K562 (cell line): Measurements from ENCODE around the gene MAPRE2. TPM values are rescaled to one million over a fixed set of nuclear protein-coding genes. Genes with fewer than 3 reads are reported as not detected.

Source experiments
- ATAC-seq: fragments of 200-7000 bp; cut with Tn5 transposase; 3 replicates; pipeline ENCODE4 v1.9.1; 2020; ENCODE audit warnings: moderate library complexity
- BruUV-seq: library from RNA; stranded (reverse); fragments of 400-500 nt; replicated peaks from 2 replicates; lab custom pipeline; 2021; lab: Mats Ljungman, UMichigan
- CTCF ChIA-PET: fragments of 300-600 bp; formaldehyde crosslinking; extraction: SDS; loops from one replicate; lab custom pipeline; 2021; ENCODE audit warnings: low intra/inter-chr PET ratio; lab: Yijun Ruan, JAX
- POLR2A ChIA-PET: fragments of 300-600, 350-650 bp; sonication (Branson Sonifier 250); formaldehyde crosslinking; extraction: SDS; loops from one replicate; lab custom pipeline; 2021; ENCODE audit warnings: antibody characterized with exemption, inconsistent platforms; lab: Yijun Ruan, JAX
- DNase-seq, 4 experiments: peaks; one replicate each; pipeline versions ENCODE4 v3.0.0 to v3.0.0-alpha.2; 2011 to 2018; ENCODE audit warnings: low spot score in 3 of 4, mixed read lengths in 3 of 4; ENCODE audit errors: extremely low read depth in 1 of 4
- FAIRE-seq: peaks from 2 replicates; lab custom pipeline; 2011; peaks lifted over from hg19 to GRCh38; lab: Jason Lieb, UNC
- H2AFZ ChIP-seq: 2 replicates; pipeline ENCODE4 v1.6.0; 2011; ENCODE audit warnings: low read depth, low read length, control low read depth, inconsistent platforms
- H3K27ac ChIP-seq: fragments of 200-600 bp; 3 replicates; pipeline ENCODE4 v1.8.0; 2011; ENCODE audit warnings: low read depth, mild to moderate bottlenecking, control low read depth, inconsistent platforms, low read length, moderate library complexity, mixed read lengths; ENCODE audit errors: extremely low read depth
- H3K27me3 ChIP-seq, 2 experiments: fragments of 300-600 bp in 1 of 2; 2 replicates in 1 of 2; 3 replicates in 1 of 2; pipeline versions ENCODE4 v1.6.0 to v1.8.0; 2011; ENCODE audit warnings: inconsistent platforms in 2 of 2, low read length in 2 of 2, mild to moderate bottlenecking in 1 of 2, mixed read lengths in 1 of 2, moderate library complexity in 1 of 2; ENCODE audit not compliant: control insufficient read depth in 2 of 2, insufficient read depth in 2 of 2
- H3K36me3 ChIP-seq: fragments of 300-600 bp; 3 replicates; pipeline ENCODE4 v1.8.0; 2011; ENCODE audit warnings: mild to moderate bottlenecking, low read length, inconsistent platforms; ENCODE audit not compliant: control insufficient read depth, insufficient read depth
- H3K4me1 ChIP-seq, 2 experiments: fragments of 200-600 bp in 1 of 2; replicated peaks in 1 of 2; 2 replicates in 1 of 2; 3 replicates in 1 of 2; pipeline versions ENCODE4 v1.5.1 to v1.8.0; 2011; ENCODE audit warnings: inconsistent platforms in 2 of 2, low read length in 2 of 2, mild to moderate bottlenecking in 1 of 2, mixed read lengths in 1 of 2, moderate library complexity in 1 of 2; ENCODE audit not compliant: control insufficient read depth in 2 of 2, insufficient read depth in 2 of 2
- H3K4me2 ChIP-seq: 2 replicates; pipeline ENCODE4 v1.6.1; 2011; ENCODE audit warnings: low read length, control low read depth, inconsistent platforms, mixed read lengths; ENCODE audit not compliant: insufficient read depth
- H3K4me3 ChIP-seq: fragments of 200-600 bp; sonication (generic), shearing (Covaris generic); 2 replicates; pipeline ENCODE4 v1.5.1; 2016; ENCODE audit warnings: control low read depth, inconsistent platforms
- H3K79me2 ChIP-seq: fragments of 200-600 bp; 3 replicates; pipeline ENCODE4 v1.8.0; 2011; ENCODE audit warnings: low read length, inconsistent platforms; ENCODE audit not compliant: control insufficient read depth, insufficient read depth
- H3K9ac ChIP-seq, 2 experiments: 2 replicates each; pipeline versions ENCODE4 v1.6.0 to v1.6.1; 2011; ENCODE audit warnings: low read depth in 2 of 2, low read length in 2 of 2, control low read depth in 1 of 2, inconsistent platforms in 1 of 2, mild to moderate bottlenecking in 1 of 2, mixed read lengths in 1 of 2; ENCODE audit not compliant: insufficient read depth in 1 of 2
- H3K9me1 ChIP-seq: one replicate; pipeline ENCODE4 v1.6.0; 2011; ENCODE audit warnings: inconsistent platforms, mild to moderate bottlenecking, low read length, moderate library complexity; ENCODE audit not compliant: control insufficient read depth, insufficient read depth
- H3K9me3 ChIP-seq: replicated peaks from 2 replicates; pipeline ENCODE4 v1.5.1; 2011; ENCODE audit warnings: low read depth, low read length, inconsistent platforms; ENCODE audit not compliant: control insufficient read depth, insufficient read depth
- H4K20me1 ChIP-seq: replicated peaks from 2 replicates; pipeline ENCODE4 v1.6.1; 2011; ENCODE audit warnings: low read length, inconsistent platforms, mixed read lengths; ENCODE audit not compliant: control insufficient read depth, insufficient read depth
- AFF4 ChIP-seq: sonication (generic); formaldehyde crosslinking; IDR thresholded peaks from 2 replicates; pipeline ENCODE4 v1.8.0; 2023; ENCODE audit warnings: mild to moderate bottlenecking, missing genetic modification reagents
- ATF4 ChIP-seq: fragments of 450-650 bp; formaldehyde crosslinking; IDR thresholded peaks from 2 replicates; pipeline ENCODE4 v1.4.0; 2022; ENCODE audit warnings: mild to moderate bottlenecking, moderate library complexity
- KDM5B ChIP-seq: fragments of 200-600 bp; sonication (generic); IDR thresholded peaks from 2 replicates; pipeline ENCODE4 v1.6.1; 2012; ENCODE audit warnings: low read depth, mild to moderate bottlenecking, moderate library complexity, low read length, control low read depth, inconsistent platforms; ENCODE audit not compliant: insufficient replicate concordance
- MIER1 ChIP-seq: fragments of 450-650 bp; IDR thresholded peaks from 2 replicates; pipeline ENCODE4 v1.6.1; 2016; ENCODE audit warnings: antibody characterized with exemption, mild to moderate bottlenecking, low read depth
- SMARCE1 ChIP-seq: fragments of 450-650 bp; IDR thresholded peaks from 2 replicates; pipeline ENCODE4 v1.7.1; 2016; ENCODE audit warnings: mild to moderate bottlenecking
- U2AF1 ChIP-seq: fragments of 200-400 bp; formaldehyde crosslinking; optimal IDR thresholded peaks from 2 replicates; pipeline ENCODE3; 2017; ENCODE audit warnings: mild to moderate bottlenecking, low read depth, low read length, moderate library complexity
- WGBS: fragments of 100-300 bp; shearing (Covaris generic); methylation state at CpG from one replicate; pipeline ENCODE4 v1.1.6; 2016; ENCODE audit warnings: low coverage, mixed read lengths; ENCODE audit not compliant: insufficient coverage; ENCODE audit errors: missing lambda C conversion rate; 5-methylcytosine and 5-hydroxymethylcytosine counted together
- in situ Hi-C: fragments of 300-500 bp; cut with MboI; formaldehyde crosslinking; loops from 4 replicates; pipeline ENCODE4 v1.15.0; 2018; ENCODE audit warnings: inconsistent platforms, mixed read lengths
- intact Hi-C: fragments of 100-400 bp; cut with micrococcal nuclease; formaldehyde crosslinking; loops from 2 replicates; pipeline ENCODE4 v1.14.2; 2022
- polyA plus RNA-seq, 8 experiments: library from polyadenylated mRNA; depleted of rRNA in 4 of 8; stranded (reverse) in 5 of 8; unstranded in 3 of 8; fragments of >200 nt; fragmentation: Nextera tagmentation in 2 of 8; fragmentation: Illumina TruSeq in 1 of 8; extraction: Ambion mirVana in 2 of 8; extraction: Trizol in 1 of 8; gene quantifications; 2 replicates each; pipeline versions ENCODE4 v1.2.1 to v1.2.3, GENCODE V29; 2011 to 2014; ENCODE audit warnings: inconsistent platforms in 1 of 8, missing spikeins in 1 of 8
- total RNA-seq, 7 experiments: library from RNA; depleted of rRNA in 6 of 7; stranded (reverse); fragments of >200 nt in 6 of 7; fragmentation: Illumina TruSeq in 2 of 7; extraction: Trizol in 2 of 7; gene quantifications; 2 replicates each; pipeline versions ENCODE4 v1.2.1 to v1.2.3, GENCODE V29; 2011 to 2021; ENCODE audit warnings: low replicate concordance in 1 of 7

Gene MAPRE2
- total and polyA plus RNA-seq, 9 of the 15 experiments (the other 6 are each of a cell fraction or from before 2014, with no cell fraction given) = 32.3 to 70.7 (median 40.7) TPM

- Histone ChIP-seq H3K79me2 (no peaks in the 10 kb centered on the region), H3K27me3 (no peaks in the 10 kb centered on the region; a peak in 1 of 5 replicates), H3K4me2 (no peak overlapping the region), H3K9ac (no peak overlapping the region), H3K9me3 (no peaks in the 10 kb centered on the region), H4K20me1 (no peaks in the 10 kb centered on the region), H2AFZ (no peak overlapping the region), H3K4me1 (no peaks in the 10 kb centered on the region; a peak in 1 of 5 replicates), H3K9me1 (no peaks in the 10 kb centered on the region), H3K27ac (no peak overlapping the region), H3K4me3 (no peak overlapping the region), H3K36me3 (no peaks in the 10 kb centered on the region)
- POLR2A ChIA-PET = interaction anchor here (0.9 to 1.4 kb wide), 2 partner anchors 16 to 35 kb away, joined by 3 to 4 read pairs; no protein-coding TSS in a partner anchor
- CTCF ChIA-PET = no interaction called here
- no peak for TF ChIP-seq ATF4 (CRISPR knock-in tag)
- TF ChIP-seq U2AF1 = no peak
- no peak for TF ChIP-seq AFF4
- TF ChIP-seq KDM5B = no peak
- TF ChIP-seq SMARCE1 = no peak
- no peak for TF ChIP-seq MIER1
- intact Hi-C loops = no loop called here
- 9% methylated on average over 1 of the region's 1 CpG for WGBS
- DNase-seq (no peak), ATAC-seq (no peak), FAIRE-seq (no peak)
- in situ Hi-C loops = no loop called here
- BruUV-seq = no TSS peak
Observed at GRCh38 chr18:35010156-35010555, 31.1 kb upstream of the MAPRE2 start.
